Osteoblast (primary cell): Measurements from ENCODE around the gene GNS. TPM values are rescaled to one million over a fixed set of nuclear protein-coding genes. Genes with fewer than 3 reads are reported as not detected.

Source experiments
- DNase-seq: peaks from one replicate; pipeline ENCODE4 v3.0.0; 2011; ENCODE audit warnings: low spot score, mixed read lengths; ENCODE audit not compliant: insufficient read length; ENCODE audit errors: missing footprints
- H2AFZ ChIP-seq: 2 replicates; pipeline ENCODE4 v1.6.0; 2011; ENCODE audit warnings: mild to moderate bottlenecking, low read length
- H3K27ac ChIP-seq: 2 replicates; pipeline ENCODE4 v1.5.1; 2011; ENCODE audit warnings: mild to moderate bottlenecking, low read depth, low read length, moderate library complexity
- H3K27me3 ChIP-seq: 2 replicates; pipeline ENCODE4 v1.6.0; 2012; ENCODE audit warnings: mild to moderate bottlenecking, control low read depth, inconsistent platforms, low read length, moderate library complexity; ENCODE audit not compliant: insufficient read depth
- H3K36me3 ChIP-seq: 2 replicates; pipeline ENCODE4 v1.5.1; 2011; ENCODE audit warnings: mild to moderate bottlenecking, low read length, control low read depth, moderate library complexity; ENCODE audit not compliant: insufficient read depth
- H3K4me1 ChIP-seq: 2 replicates; pipeline ENCODE4 v1.5.1; 2011; ENCODE audit warnings: mild to moderate bottlenecking, low read length, control low read depth, moderate library complexity; ENCODE audit not compliant: insufficient read depth
- H3K4me2 ChIP-seq: 2 replicates; pipeline ENCODE4 v1.6.0; 2011; ENCODE audit warnings: mild to moderate bottlenecking, low read length; ENCODE audit not compliant: insufficient read depth
- H3K4me3 ChIP-seq: fragments of 200-600 bp; sonication (generic); 3 replicates; pipeline ENCODE4 v1.5.1; 2012; ENCODE audit warnings: mild to moderate bottlenecking, low read length, inconsistent platforms; ENCODE audit not compliant: insufficient read depth
- H3K79me2 ChIP-seq: 2 replicates; pipeline ENCODE4 v1.6.0; 2012; ENCODE audit warnings: mild to moderate bottlenecking, low read length, control low read depth, inconsistent platforms; ENCODE audit not compliant: insufficient read depth
- H3K9me3 ChIP-seq: 2 replicates; pipeline ENCODE4 v1.5.1; 2011; ENCODE audit warnings: low read depth, low read length, control low read depth
- H4K20me1 ChIP-seq: 2 replicates; pipeline ENCODE4 v1.6.0; 2012; ENCODE audit warnings: mild to moderate bottlenecking, low read length, control low read depth; ENCODE audit not compliant: insufficient read depth
- total RNA-seq: library from RNA; depleted of rRNA; stranded (reverse); fragments of >200 nt; gene quantifications from 2 replicates; pipeline ENCODE4 v1.2.3, GENCODE V29; 2012
- TF ChIP-seq, protein P1 (sequence below): IDR thresholded peaks from 2 replicates; pipeline ENCODE4 v1.5.1; 2011; ENCODE audit warnings: mild to moderate bottlenecking, low read depth, low read length, moderate library complexity; ENCODE audit errors: extremely low read depth

The GNS gene
- total RNA-seq, 1 donor: 277 TPM

DNA sequence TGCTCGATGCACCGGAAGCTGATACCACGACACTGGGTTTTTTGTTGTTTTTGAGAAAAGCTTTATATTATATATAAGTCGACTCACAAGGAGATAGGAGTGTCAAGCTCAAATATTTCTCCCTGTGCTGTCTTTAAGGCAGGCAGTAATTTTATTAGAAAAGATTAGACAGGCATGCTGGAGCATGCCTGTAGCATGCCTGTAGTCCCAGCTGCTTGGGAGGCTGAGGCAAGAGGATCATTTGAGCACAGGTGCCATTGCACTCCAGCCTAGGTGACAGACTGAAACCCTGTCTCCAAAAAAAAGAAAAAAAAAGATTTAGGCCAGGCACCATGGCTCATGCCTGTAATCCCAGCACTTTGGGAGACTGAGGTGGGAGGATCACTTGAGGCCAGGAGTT, 51.8 kb downstream of the GNS start:
- H3K4me3 ChIP-seq: no peak overlapping the region
- H4K20me1 ChIP-seq: no peaks in the 10 kb centered on the region
- TF ChIP-seq, protein P1, sequence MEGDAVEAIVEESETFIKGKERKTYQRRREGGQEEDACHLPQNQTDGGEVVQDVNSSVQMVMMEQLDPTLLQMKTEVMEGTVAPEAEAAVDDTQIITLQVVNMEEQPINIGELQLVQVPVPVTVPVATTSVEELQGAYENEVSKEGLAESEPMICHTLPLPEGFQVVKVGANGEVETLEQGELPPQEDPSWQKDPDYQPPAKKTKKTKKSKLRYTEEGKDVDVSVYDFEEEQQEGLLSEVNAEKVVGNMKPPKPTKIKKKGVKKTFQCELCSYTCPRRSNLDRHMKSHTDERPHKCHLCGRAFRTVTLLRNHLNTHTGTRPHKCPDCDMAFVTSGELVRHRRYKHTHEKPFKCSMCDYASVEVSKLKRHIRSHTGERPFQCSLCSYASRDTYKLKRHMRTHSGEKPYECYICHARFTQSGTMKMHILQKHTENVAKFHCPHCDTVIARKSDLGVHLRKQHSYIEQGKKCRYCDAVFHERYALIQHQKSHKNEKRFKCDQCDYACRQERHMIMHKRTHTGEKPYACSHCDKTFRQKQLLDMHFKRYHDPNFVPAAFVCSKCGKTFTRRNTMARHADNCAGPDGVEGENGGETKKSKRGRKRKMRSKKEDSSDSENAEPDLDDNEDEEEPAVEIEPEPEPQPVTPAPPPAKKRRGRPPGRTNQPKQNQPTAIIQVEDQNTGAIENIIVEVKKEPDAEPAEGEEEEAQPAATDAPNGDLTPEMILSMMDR: no peak
- H3K4me2 ChIP-seq: no peak overlapping the region
- H2AFZ ChIP-seq: no peak overlapping the region
- no peak overlapping the region for H3K27ac ChIP-seq
- H3K79me2 ChIP-seq: no peaks in the 10 kb centered on the region
- H3K4me1 ChIP-seq: no peaks in the 10 kb centered on the region
- H3K27me3 ChIP-seq: no peaks in the 10 kb centered on the region
- no peaks in the 10 kb centered on the region for H3K9me3 ChIP-seq
- DNase-seq: no peak
- H3K36me3 ChIP-seq: no peaks in the 10 kb centered on the region

DNA sequence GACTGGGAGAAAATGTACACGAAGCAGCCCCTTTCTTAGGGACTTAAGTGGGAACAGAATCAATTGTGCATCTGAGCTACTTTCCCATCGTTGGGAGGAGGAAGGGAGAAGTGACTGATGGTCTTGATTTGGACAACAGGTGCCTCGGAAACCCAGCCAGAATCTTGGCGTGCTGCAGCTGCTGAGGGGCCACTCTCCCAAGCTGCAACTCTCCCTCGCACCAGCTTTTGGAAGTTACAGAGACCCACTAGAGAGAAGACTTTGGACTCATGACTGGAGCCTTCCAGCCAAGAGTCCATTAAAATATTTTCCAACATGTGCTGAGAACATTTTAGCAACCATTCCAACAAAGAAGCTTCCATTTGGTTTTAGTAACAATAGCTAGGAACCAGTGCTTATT, 52.3 kb downstream of the GNS start:
- no peak overlapping the region for H3K27ac ChIP-seq
- TF ChIP-seq, protein P1: no peak
- H2AFZ ChIP-seq: no peak overlapping the region
- no peaks in the 10 kb centered on the region for H3K36me3 ChIP-seq
- H4K20me1 ChIP-seq: no peaks in the 10 kb centered on the region
- H3K79me2 ChIP-seq: no peaks in the 10 kb centered on the region
- no peaks in the 10 kb centered on the region for H3K9me3 ChIP-seq
- DNase-seq: no peak
- no peaks in the 10 kb centered on the region for H3K27me3 ChIP-seq
- no peak overlapping the region for H3K4me2 ChIP-seq
- no peaks in the 10 kb centered on the region for H3K4me1 ChIP-seq
- H3K4me3 ChIP-seq: no peak overlapping the region

- Histone ChIP-seq H3K4me2 (no peak overlapping the region), H3K4me1 (no peaks in the 10 kb centered on the region), H3K9me3 (no peaks in the 10 kb centered on the region), H3K27me3 (no peaks in the 10 kb centered on the region), H3K36me3 (no peaks in the 10 kb centered on the region), H3K27ac (no peak overlapping the region), H4K20me1 (no peaks in the 10 kb centered on the region), H3K79me2 (no peaks in the 10 kb centered on the region), H3K4me3 (no peak overlapping the region), H2AFZ (no peak overlapping the region)
- no peak for DNase-seq
- TF ChIP-seq, protein P1: no peak
Observed at GRCh38 chr12:64706306-64706705, 52.9 kb downstream of the GNS start.

- H3K9me3 ChIP-seq: no peaks in the 10 kb centered on the region
- H3K27me3 ChIP-seq: no peaks in the 10 kb centered on the region
- H3K79me2 ChIP-seq: no peaks in the 10 kb centered on the region
- TF ChIP-seq, protein P1: no peak
- no peak overlapping the region for H2AFZ ChIP-seq
- H4K20me1 ChIP-seq: no peaks in the 10 kb centered on the region
- no peaks in the 10 kb centered on the region for H3K4me1 ChIP-seq
- H3K27ac ChIP-seq: no peak overlapping the region
- H3K4me2 ChIP-seq: no peak overlapping the region
- H3K36me3 ChIP-seq: no peaks in the 10 kb centered on the region
- H3K4me3 ChIP-seq: no peak overlapping the region
- no peak for DNase-seq
Observed at GRCh38 chr12:64701283-64701682, 57.9 kb downstream of the GNS start.
